GM12878 (cell line): ENCODE data around the gene IPO8. TPM values are rescaled to one million over a fixed set of nuclear protein-coding genes. Genes with fewer than 3 reads are reported as not detected.

Source experiments
- ATAC-seq: fragments of 200-7000 bp; cut with Tn5 transposase; 3 replicates; pipeline ENCODE4 v1.9.1; 2020; ENCODE audit warnings: mild to moderate bottlenecking, moderate library complexity
- BruUV-seq: library from RNA; stranded (reverse); fragments of 400-500 nt; replicated peaks from 2 replicates; lab custom pipeline; 2021; lab: Mats Ljungman, UMichigan
- CTCF ChIA-PET: fragments of 300-600 bp; sonication (Branson Sonifier 250); formaldehyde crosslinking; extraction: SDS; loops from one replicate; lab custom pipeline; 2021; ENCODE audit warnings: inconsistent platforms; lab: Yijun Ruan, JAX
- POLR2A ChIA-PET: fragments of 350-600 bp; formaldehyde crosslinking; extraction: SDS; loops from one replicate; lab custom pipeline; 2021; ENCODE audit warnings: inconsistent platforms; lab: Charles Lee
- RAD21 ChIA-PET: fragments of 300-600 bp; sonication (Branson Sonifier 250); formaldehyde crosslinking; loops from one replicate; lab custom pipeline; 2023; ENCODE audit warnings: antibody characterized with exemption; ENCODE audit not compliant: unreplicated experiment; lab: Charles Lee
- SMC1A ChIA-PET: fragments of 300-600 bp; sonication (Branson Sonifier 250); formaldehyde crosslinking; loops from one replicate; lab custom pipeline; 2023; ENCODE audit not compliant: unreplicated experiment, uncharacterized antibody; lab: Charles Lee
- DNase-seq: peaks from one replicate; pipeline ENCODE4 v3.0.0-alpha.2; 2011; ENCODE audit warnings: low read depth, low spot score
- FAIRE-seq: peaks from 3 replicates; lab custom pipeline; 2011; peaks lifted over from hg19 to GRCh38; lab: Jason Lieb, UNC
- H2AFZ ChIP-seq: 2 replicates; pipeline ENCODE4 v1.6.0; 2011; ENCODE audit warnings: low read depth, low read length, control low read depth; ENCODE audit not compliant: control insufficient read depth
- H3K27ac ChIP-seq: 2 replicates; pipeline ENCODE4 v1.5.1; 2011; ENCODE audit warnings: control low read depth; ENCODE audit not compliant: control insufficient read depth, insufficient read depth
- H3K27me3 ChIP-seq, 2 experiments: replicated peaks in 1 of 2; 2 replicates each; pipeline versions ENCODE4 v1.6.0 to v1.6.1; 2011; ENCODE audit warnings: low read length in 1 of 2; ENCODE audit not compliant: control insufficient read depth in 2 of 2, insufficient read depth in 2 of 2
- H3K36me3 ChIP-seq, 2 experiments: 2 replicates each; pipeline ENCODE4 v1.5.1; 2011; ENCODE audit warnings: low read length in 1 of 2; ENCODE audit not compliant: control insufficient read depth in 2 of 2, insufficient read depth in 2 of 2
- H3K4me1 ChIP-seq: 2 replicates; pipeline ENCODE4 v1.6.1; 2011; ENCODE audit warnings: mild to moderate bottlenecking, low read length, moderate library complexity, mixed read lengths; ENCODE audit not compliant: control insufficient read depth, insufficient read depth
- H3K4me2 ChIP-seq: 2 replicates; pipeline ENCODE4 v1.6.0; 2011; ENCODE audit warnings: control low read depth; ENCODE audit not compliant: control insufficient read depth, insufficient read depth
- H3K4me3 ChIP-seq: fragments of 200-600 bp; sonication (generic); 2 replicates; pipeline ENCODE4 v1.5.1; 2016
- H3K79me2 ChIP-seq: 2 replicates; pipeline ENCODE4 v1.6.0; 2011; ENCODE audit warnings: low read length; ENCODE audit not compliant: control insufficient read depth, insufficient read depth
- H3K9ac ChIP-seq: 2 replicates; pipeline ENCODE4 v1.8.0; 2011; ENCODE audit warnings: low read length, control low read depth, mixed read lengths; ENCODE audit not compliant: control insufficient read depth, insufficient read depth
- H3K9me3 ChIP-seq: replicated peaks from 3 replicates; pipeline ENCODE4 v1.5.1; 2011; ENCODE audit warnings: mild to moderate bottlenecking, low read length; ENCODE audit not compliant: control insufficient read depth, insufficient read depth
- H4K20me1 ChIP-seq: 2 replicates; pipeline ENCODE4 v1.6.0; 2011; ENCODE audit not compliant: control insufficient read depth, insufficient read depth
- FOXK2 ChIP-seq: fragments of 450-650 bp; IDR thresholded peaks from 2 replicates; pipeline ENCODE4 v1.6.1; 2017; ENCODE audit warnings: mild to moderate bottlenecking, moderate library complexity
- GABPA ChIP-seq: IDR thresholded peaks from 2 replicates; pipeline ENCODE4 v1.6.1; 2014; ENCODE audit warnings: antibody characterized with exemption, low read depth, mild to moderate bottlenecking, inconsistent platforms
- HCFC1 ChIP-seq: fragments of 150-350 bp; IDR thresholded peaks from 2 replicates; pipeline ENCODE4 v1.6.1; 2014; ENCODE audit warnings: low read length
- MTA2 ChIP-seq: fragments of 450-650 bp; IDR thresholded peaks from 2 replicates; pipeline ENCODE4 v1.6.1; 2016; ENCODE audit warnings: low read depth, mild to moderate bottlenecking, moderate library complexity
- NFYB ChIP-seq: IDR thresholded peaks from 2 replicates; pipeline ENCODE4 v1.6.1; 2011; ENCODE audit warnings: low read depth, mild to moderate bottlenecking, low read length, improper control_type of control experiment, moderate library complexity; ENCODE audit not compliant: insufficient read depth
- NR2F1 ChIP-seq: fragments of 450-650 bp; conservative IDR thresholded peaks from 2 replicates; pipeline ENCODE4 v1.6.1; 2017; ENCODE audit warnings: mild to moderate bottlenecking
- PAX5 ChIP-seq: IDR thresholded peaks from 2 replicates; pipeline ENCODE4 v1.6.1; 2011; ENCODE audit warnings: low read depth, low read length, borderline replicate concordance
- POU2F2 ChIP-seq: IDR thresholded peaks from 3 replicates; pipeline ENCODE4 v1.6.1; 2011; ENCODE audit warnings: low read depth, mild to moderate bottlenecking, low read length, borderline replicate concordance
- SIN3A ChIP-seq: IDR thresholded peaks from 2 replicates; pipeline ENCODE4 v1.6.1; 2012; ENCODE audit warnings: low read depth, low read length, improper control_type of control experiment
- SIX5 ChIP-seq: IDR thresholded peaks from 2 replicates; pipeline ENCODE4 v1.6.1; 2011; ENCODE audit warnings: mild to moderate bottlenecking, low read depth, low read length, moderate library complexity; ENCODE audit not compliant: severe bottlenecking
- ZZZ3 ChIP-seq: IDR thresholded peaks from 2 replicates; pipeline ENCODE4 v1.6.1; 2011; ENCODE audit warnings: low read depth; ENCODE audit not compliant: control insufficient read depth, insufficient read length
- WGBS: methylation state at CpG from one replicate; pipeline ENCODE4 v1.1.6; 2016; ENCODE audit warnings: low lambda C conversion rate; ENCODE audit not compliant: insufficient replicate concordance, insufficient coverage; ENCODE audit errors: missing lambda C conversion rate; 5-methylcytosine and 5-hydroxymethylcytosine counted together
- in situ Hi-C: fragments of 300-500 bp; cut with MboI; formaldehyde crosslinking; loops from 9 replicates; pipeline ENCODE4 v1.14.3; 2018; ENCODE audit warnings: mixed read lengths
- intact Hi-C: fragments of 100-400 bp; cut with micrococcal nuclease; formaldehyde crosslinking; loops from one replicate; pipeline ENCODE4 v1.14.2; 2022; ENCODE audit not compliant: unreplicated experiment
- polyA plus RNA-seq, 11 experiments: library from polyadenylated mRNA; depleted of rRNA in 4 of 11; unstranded in 6 of 11; stranded (reverse) in 5 of 11; fragments of >200 nt; fragmentation: Nextera tagmentation in 4 of 11; fragmentation: Illumina TruSeq in 1 of 11; extraction: Ambion mirVana in 4 of 11; extraction: Trizol in 1 of 11; gene quantifications; 1 replicate in 1 of 11; 2 replicates in 10 of 11; pipeline versions ENCODE4 v1.2.1 to v1.2.3, GENCODE V29; 2011 to 2016; ENCODE audit warnings: inconsistent platforms in 2 of 11, missing spikeins in 2 of 11, low read depth in 1 of 11
- total RNA-seq, 4 experiments: library from RNA; depleted of rRNA in 3 of 4; stranded (reverse); fragments of >200 nt in 3 of 4; fragmentation: Illumina TruSeq in 1 of 4; extraction: Trizol in 1 of 4; gene quantifications; 2 replicates each; pipeline versions ENCODE4 v1.2.1 to v1.2.3, GENCODE V29; 2013 to 2021
- TF ChIP-seq, protein P1 (sequence below): IDR thresholded peaks from 2 replicates; pipeline ENCODE4 v1.6.1; 2012; ENCODE audit warnings: low read depth, low read length, improper control_type of control experiment

IPO8 gene
- total and polyA plus RNA-seq, 10 of the 15 experiments (the other 5 are each of a cell fraction or from before 2014, with no cell fraction given) = 6.9 to 38.5 (median 15.1) TPM

DNA sequence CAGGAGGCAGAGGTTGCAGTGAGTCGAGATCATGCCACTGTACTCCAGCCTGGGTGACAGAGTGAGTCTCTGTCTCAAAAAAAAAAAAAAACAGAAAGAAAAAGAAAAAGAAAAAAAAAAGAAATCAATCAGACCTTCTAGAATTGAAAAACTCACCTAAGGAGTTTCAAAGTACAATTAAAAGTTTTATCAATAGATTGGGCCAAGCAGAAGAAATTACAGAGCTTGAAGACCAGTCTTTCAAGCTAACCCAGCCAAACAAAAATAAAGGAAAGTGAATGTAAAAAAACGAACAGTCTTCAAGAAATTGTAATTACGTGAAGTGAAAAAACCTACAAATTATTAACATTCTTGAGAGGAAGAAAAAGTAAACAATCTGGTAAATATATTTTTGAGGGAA lies 93.0 kb downstream of the IPO8 start (continued):
- TF ChIP-seq, protein P1, sequence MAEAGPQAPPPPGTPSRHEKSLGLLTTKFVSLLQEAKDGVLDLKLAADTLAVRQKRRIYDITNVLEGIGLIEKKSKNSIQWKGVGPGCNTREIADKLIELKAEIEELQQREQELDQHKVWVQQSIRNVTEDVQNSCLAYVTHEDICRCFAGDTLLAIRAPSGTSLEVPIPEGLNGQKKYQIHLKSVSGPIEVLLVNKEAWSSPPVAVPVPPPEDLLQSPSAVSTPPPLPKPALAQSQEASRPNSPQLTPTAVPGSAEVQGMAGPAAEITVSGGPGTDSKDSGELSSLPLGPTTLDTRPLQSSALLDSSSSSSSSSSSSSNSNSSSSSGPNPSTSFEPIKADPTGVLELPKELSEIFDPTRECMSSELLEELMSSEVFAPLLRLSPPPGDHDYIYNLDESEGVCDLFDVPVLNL = no peak
- TF ChIP-seq PAX5 (no peak), ZZZ3 (no peak), SIX5 (no peak)

DNA sequence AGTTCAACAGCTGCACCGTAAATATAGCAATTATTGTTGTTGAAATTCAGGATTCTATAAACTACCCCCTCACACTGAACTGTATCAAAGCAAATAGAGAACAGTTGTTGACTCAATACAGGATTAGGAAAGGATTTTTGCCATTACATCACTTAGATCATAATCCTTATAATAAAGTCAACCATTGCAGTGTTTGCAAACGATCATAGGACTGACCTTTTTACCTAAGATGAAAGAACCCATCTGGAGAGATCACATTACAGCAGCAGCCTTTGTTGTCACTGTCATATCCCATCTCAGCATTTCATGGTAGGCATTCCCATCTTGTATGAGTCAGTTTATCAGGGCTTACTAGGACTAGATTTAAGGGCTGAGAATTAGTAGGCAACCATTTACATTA lies 96.1 kb downstream of the IPO8 start:
- CTCF ChIA-PET = no interaction called here

More for the DNA sequence above, 96.1 kb downstream of the IPO8 start:
- SMC1A ChIA-PET = no interaction called here
- Histone ChIP-seq H4K20me1 (no peaks in the 10 kb centered on the region), H3K27me3 (no peaks in the 10 kb centered on the region), H3K79me2 (no peaks in the 10 kb centered on the region), H3K4me1 (no peaks in the 10 kb centered on the region), H3K27ac (no peak overlapping the region), H2AFZ (no peak overlapping the region), H3K4me3 (no peak overlapping the region), H3K4me2 (no peak overlapping the region), H3K9me3 (no peaks in the 10 kb centered on the region), H3K36me3 (no peaks in the 10 kb centered on the region), H3K9ac (no peak overlapping the region)
- FAIRE-seq (no peak), DNase-seq (no peak), ATAC-seq (no peak)
- POLR2A ChIA-PET = no interaction called here
- RAD21 ChIA-PET = no interaction called here
- in situ Hi-C loops (no loop called here), intact Hi-C loops (no loop called here)
- BruUV-seq = no TSS peak
- no peak for TF ChIP-seq POU2F2
- TF ChIP-seq ZZZ3 = no peak
- TF ChIP-seq GABPA = no peak
- TF ChIP-seq MTA2 = no peak
- no peak for TF ChIP-seq SIN3A
- no peak for TF ChIP-seq NFYB
- no peak for TF ChIP-seq HCFC1
- TF ChIP-seq SIX5 = no peak
- TF ChIP-seq NR2F1 = no peak
- no peak for TF ChIP-seq FOXK2
- 2% methylated on average over 2 of the region's 2 CpGs for WGBS
